Mucosa of gallbladder (tissue), 1 donor: ENCODE results near the gene CHN2. TPM values are rescaled to one million over a fixed set of nuclear protein-coding genes. Genes with fewer than 3 reads are reported as not detected.
A peak's percentile ranks its signal among the peaks of the same experiment; 100 is the strongest.

ENCODE experiments used
- DNase-seq: peaks from one replicate; pipeline ENCODE4 v3.0.0-alpha.2; 2020; ENCODE audit warnings: low spot score
- total RNA-seq: library from RNA; stranded (reverse); gene quantifications from one replicate; pipeline ENCODE4 v1.2.1, GENCODE V29; 2021
- donor health status: DM: no; HTN: no; CAD: no.

The CHN2 gene
- total RNA-seq, 1 donor from 2014 or later, result 24.7 TPM

DNA sequence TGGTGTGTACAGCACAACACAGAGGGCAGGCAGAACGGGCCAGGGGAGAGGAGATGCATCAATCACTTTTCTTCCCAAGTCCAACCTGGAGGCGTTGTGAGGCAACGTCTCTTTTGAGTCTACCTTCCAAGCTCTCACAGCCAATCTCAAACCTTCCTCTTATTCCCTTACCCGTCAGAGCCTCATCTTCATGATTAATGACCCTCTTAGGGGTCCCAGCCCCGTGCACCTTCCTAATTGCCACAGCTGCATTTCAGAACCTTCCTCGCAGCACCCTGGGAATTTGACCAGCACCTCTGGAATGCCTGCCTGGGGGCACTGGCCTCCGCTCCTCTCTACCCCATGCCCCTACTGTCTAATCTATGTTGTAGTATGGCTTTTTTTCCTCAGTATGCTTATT lies 199.7 kb downstream of the CHN2 start:
- DNase-seq, result no peak

DNA sequence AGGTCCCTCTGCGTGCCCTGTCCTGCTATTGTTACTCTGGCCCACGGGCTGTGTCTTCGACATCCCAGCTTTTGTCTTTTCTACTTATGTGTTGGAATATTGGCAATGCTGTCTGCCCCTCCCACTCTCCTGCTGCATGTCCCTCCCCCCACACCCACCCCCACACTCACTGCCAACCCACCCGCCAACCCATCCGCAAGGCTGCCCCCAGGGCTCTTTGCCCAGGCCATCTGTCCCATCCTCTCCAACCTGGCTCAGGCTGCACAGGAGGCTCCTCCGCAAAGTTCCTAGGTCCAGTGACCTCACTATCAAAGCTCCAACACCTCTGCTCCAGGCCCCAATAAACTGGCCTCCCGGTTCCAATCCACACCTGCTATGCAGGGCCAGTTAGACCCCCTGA lies 202.0 kb downstream of the CHN2 start:
- no peak for DNase-seq

- no peak for DNase-seq
Observed at GRCh38 chr7:29397398-29397797, 202.8 kb downstream of the CHN2 start.

DNA sequence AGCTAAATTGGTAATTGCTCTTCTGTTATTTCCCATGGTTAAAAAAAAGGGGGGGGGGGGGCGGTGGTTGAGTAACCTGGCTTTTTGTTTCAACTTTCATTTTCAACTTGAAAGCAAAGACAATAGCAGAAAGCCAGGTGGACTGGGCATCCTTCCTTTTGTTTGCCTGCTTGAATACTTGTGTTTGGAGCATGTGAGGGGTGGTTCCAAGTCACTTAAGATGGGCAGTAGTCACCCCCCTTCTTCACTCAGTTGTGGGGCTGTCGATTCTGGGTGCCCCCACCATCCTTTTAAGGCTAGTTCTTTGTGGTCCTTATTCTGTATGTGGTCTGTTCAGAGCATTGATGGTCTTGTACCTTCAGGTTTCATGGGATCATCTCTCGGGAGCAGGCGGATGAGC lies 203.4 kb downstream of the CHN2 start:
- DNase-seq, result no peak

DNA sequence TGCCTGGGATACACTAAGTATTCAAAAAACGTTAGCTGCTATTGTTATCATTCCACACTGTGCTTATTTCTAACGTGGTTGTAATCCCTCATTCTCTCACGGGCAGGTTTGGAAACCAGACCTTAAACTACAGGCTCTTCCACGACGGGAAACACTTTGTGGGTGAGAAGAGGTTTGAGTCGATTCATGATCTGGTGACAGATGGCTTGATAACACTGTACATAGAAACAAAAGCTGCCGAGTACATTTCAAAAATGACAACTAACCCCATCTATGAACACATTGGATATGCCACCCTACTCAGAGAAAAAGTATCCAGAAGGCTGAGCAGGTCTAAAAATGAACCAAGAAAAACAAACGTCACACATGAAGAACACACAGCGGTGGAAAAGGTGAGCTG lies 205.9 kb downstream of the CHN2 start:
- no peak for DNase-seq

DNA sequence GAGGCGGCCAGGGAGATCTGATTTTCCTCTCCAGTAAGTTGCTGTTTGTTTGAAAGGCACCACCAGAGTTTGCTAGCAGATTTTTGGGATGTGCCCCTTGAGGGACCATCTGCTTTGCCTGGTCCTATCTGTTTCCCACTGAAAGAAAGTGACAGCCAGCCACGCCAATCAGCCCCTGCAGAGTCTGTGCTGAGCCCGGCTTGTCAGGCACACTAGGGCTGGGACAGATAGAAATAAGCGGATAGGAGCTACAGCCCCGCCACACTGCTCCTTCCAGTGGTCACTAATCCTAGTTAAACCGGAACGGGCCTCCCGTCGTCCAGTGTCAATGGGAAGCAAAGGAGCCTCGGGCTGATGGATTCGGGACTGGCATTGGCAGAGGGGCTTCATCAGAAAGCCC lies 207.2 kb downstream of the CHN2 start:
- DNase-seq, result no peak

- no peak for DNase-seq
Observed at GRCh38 chr7:29405891-29406290, 211.3 kb downstream of the CHN2 start.

DNA sequence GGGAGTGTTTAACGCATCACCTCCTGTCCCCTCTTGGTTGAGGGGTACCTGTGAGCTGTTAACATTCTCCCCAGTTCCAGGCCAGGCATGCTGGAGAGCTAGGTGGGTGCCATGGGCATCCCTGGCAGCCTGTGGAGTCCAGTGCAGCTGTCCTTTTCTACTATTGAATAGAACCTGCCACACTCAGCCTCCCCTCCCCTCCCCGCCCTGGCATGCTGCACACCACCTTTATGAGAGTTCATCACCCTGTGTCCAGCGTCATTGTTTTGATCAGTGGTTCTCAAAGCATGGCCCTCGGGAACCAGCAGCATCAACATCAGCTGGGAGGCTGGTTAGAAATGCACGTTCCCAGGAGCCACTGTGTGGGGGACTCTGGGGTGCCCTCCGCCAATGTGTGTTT lies 211.8 kb downstream of the CHN2 start:
- DNase-seq, result no peak

- peak; percentile 77 for DNase-seq
Observed at GRCh38 chr7:29408841-29409243, 214.3 kb downstream of the CHN2 start.

GRCh38 chr7:29410996-29411395 lies 216.4 kb downstream of the CHN2 start:
- no peak for DNase-seq

DNA sequence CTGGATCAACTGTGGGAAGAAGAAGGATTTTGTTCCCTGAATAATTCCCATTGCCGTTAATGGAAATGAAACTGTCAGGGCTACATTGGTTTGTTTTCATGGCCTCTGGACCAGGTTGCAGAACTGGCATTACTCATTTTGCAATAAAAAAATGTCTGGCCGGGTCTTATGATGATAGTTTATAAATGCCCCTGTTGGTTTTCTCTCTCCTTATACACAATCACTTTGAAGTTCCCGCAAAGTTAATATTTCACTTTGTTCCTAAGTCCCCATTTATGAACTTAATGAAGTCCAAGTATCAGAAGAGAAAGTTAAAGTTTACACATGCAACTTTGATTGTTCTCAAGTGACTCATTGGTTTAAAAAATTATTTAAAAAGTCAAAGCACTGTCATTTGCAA lies 218.3 kb downstream of the CHN2 start:
- no peak for DNase-seq

DNA sequence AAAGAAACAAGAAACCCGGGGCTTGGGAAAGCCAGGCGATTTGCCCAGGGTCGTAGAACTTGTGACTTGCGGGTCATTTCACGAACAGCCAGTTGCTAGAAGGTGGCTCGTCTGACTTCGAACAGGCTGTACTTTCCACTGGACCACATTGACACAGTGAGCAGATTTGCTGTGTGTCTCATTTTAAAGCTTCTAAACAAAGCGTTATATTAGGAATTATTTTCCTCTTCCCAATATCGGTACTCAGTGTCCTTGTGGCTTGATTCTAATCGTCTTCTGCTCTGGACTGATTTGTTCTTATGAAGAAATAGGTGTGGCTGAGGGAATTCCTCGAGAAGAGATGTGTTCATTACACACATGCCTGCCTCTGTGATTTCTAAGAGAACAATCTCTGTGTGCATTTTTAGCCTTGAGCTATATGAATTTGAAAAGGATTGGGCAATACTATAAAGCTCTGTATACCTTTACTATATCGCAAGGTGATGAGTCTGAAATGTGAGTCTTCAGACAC lies 219.1 kb downstream of the CHN2 start:
- DNase-seq, result no peak

- no peak for DNase-seq
Observed at GRCh38 chr7:29414216-29414615, 219.6 kb downstream of the CHN2 start.

- DNase-seq, result no peak
Observed at GRCh38 chr7:29415215-29415614, 220.6 kb downstream of the CHN2 start.

DNA sequence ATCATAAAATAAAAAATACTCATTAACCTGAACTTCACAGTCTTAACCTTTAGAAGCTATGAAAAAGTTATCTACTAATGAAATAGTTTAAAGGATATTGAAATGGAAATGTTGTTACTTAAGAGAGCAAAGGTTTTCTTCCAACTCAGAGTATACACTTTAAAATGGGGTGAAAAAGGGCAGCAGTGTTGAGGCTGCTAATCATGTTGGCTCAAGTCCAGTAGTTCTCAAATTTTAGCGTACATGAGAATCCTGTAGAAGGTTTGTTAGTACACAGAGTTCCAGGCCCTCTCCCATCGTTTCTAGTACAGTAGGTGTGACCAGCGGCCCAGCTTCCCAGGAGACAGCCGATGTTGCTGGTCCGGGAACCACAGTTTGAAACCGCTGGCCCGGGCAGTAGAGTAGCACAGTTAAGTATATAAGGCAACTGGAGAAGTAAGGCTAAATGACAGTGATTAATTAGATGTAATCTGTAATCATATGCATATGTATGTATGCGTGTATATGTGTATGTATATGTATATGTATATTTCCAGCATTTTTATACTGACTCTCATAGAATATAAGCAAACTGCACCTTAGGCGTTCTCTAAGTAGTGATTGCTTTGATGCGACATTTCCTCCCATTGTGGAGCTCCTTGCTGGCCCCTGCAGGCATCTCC lies 221.8 kb downstream of the CHN2 start:
- no peak for DNase-seq

GRCh38 chr7:29416938-29417305 lies 222.3 kb downstream of the CHN2 start:
- no peak for DNase-seq

- no peak for DNase-seq
Observed at GRCh38 chr7:29418056-29418455, 223.5 kb downstream of the CHN2 start.

- DNase-seq, result no peak
Observed at GRCh38 chr7:29418651-29419050, 224.1 kb downstream of the CHN2 start.

DNA sequence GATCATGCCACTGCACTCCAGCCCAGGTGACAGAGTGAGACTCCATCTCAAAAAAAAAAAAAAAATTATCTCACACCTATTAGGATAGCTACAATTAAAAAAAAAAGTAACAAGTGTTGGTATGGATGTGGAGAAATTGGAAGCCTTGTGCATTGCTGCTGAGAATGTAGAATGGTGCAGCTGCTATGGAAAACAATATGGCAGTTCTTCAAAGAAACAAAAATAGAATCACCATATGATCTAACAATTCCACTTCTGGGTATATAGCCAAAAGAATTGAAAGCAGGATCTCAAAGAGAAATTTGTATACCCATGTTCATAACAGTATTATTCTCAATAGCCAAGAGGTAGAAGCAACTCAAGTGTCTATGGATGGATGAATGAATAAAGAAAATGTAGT lies 225.4 kb downstream of the CHN2 start:
- no peak for DNase-seq

DNA sequence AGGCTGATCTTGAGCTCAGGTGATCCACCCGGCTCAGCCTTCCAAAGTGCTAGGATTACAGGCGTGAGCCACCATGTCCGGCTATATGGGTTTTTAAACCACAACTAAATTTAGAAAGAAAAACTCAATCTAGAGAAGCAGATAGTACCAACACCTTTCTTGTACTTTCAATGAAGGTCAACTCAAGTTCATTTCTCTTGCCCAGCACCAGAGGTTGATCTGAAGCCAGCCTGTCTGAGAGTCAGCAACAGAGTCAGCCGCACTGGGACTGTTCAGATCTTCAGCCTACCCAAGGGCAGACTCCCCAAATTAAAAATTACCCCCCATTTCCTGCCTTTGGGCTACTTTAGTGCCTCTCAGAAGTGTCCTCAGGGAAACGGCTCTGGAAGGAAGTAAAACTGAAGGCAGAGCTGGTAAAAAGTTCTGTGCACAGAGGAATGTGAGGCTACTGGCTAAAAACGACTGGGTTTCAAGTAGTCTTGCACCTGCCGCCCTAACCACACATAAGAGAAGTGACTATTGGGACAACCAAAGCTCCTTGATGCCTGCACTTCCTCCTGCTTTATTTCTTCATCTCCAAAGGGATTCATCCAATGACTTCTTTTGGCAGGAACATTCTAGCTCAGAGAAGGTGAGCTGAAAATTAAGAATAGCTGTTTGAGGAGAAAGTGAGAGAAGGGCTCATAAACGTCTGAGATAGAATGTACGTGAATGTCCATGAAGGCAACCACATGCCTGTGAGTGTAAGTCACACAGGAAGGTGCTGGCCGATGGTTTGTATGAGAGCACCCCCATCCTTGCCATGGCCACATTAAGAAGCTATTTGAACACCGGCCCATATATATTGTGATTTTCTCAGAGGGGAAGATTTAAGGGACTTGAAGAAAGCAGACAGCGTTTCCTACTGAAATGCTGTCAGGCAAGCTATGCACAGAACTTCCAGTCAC lies 226.7 kb downstream of the CHN2 start:
- no peak for DNase-seq

GRCh38 chr7:29422829-29423228 lies 228.3 kb downstream of the CHN2 start:
- no peak for DNase-seq

GRCh38 chr7:29424295-29424983 lies 229.9 kb downstream of the CHN2 start:
- DNase-seq, result no peak

DNA sequence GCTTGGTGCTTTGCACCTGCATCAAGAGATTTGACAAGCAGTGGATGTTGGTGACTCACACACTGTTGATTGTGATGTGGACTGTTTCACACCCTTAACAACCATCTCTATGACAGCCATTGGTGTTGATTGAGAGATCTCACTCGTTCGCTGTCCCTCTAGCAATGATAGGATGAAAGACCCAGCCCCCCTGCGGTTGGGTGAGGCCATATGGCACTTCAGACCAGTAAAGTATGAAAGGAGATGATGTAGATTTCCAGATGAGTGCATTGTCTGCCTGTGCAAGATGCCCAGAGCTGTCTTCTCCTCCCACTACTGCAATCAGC lies 230.4 kb downstream of the CHN2 start:
- no peak for DNase-seq
